Activated T-helper 2 cell treated with anti-CD3 and anti-CD28 coated beads, Interferon-gamma antibody, Interleukin-2, Interleukin-4, amounts not matched to agents 10 μg/mL and 5 μg/mL and 100 μg/mL, durations not matched to agents 14 hours and 24 hours and 36 hours (primary cell): ENCODE measurements around the gene HGFAC. TPM values are rescaled to one million over a fixed set of nuclear protein-coding genes. Genes with fewer than 3 reads are reported as not detected.

Source experiments
- DNase-seq: peaks from one replicate; pipeline ENCODE4 v3.0.0; 2021; ENCODE audit warnings: low spot score
- H3K27ac Mint-ChIP-seq: one replicate; pipeline ENCODE4 v1.8.0; 2021; ENCODE audit warnings: mixed read lengths
- H3K27me3 Mint-ChIP-seq: one replicate; pipeline ENCODE4 v1.8.0; 2021; ENCODE audit warnings: low read depth, mixed read lengths
- H3K36me3 Mint-ChIP-seq: one replicate; pipeline ENCODE4 v1.8.0; 2021; ENCODE audit warnings: low read depth, mixed read lengths
- H3K4me1 Mint-ChIP-seq: one replicate; pipeline ENCODE4 v1.8.0; 2021; ENCODE audit warnings: low read depth, mixed read lengths
- H3K4me3 Mint-ChIP-seq: one replicate; pipeline ENCODE4 v1.8.0; 2021; ENCODE audit warnings: low read depth, mild to moderate bottlenecking, moderate library complexity, mixed read lengths
- H3K9me3 Mint-ChIP-seq: one replicate; pipeline ENCODE4 v1.8.0; 2021; ENCODE audit warnings: mixed read lengths
- intact Hi-C: fragments of 100-400 bp; cut with micrococcal nuclease; formaldehyde crosslinking; loops from one replicate; pipeline ENCODE4 v1.15.1; 2023
- total RNA-seq: library from RNA; stranded (reverse); gene quantifications from 2 replicates; pipeline ENCODE4 v1.2.3, GENCODE V29; 2022

Gene HGFAC
- total RNA-seq, 1 donor from 2014 or later = not detected

GRCh38 chr4:3481783-3482393, 40.1 kb downstream of the HGFAC start:
- no peaks in the 10 kb centered on the region for H3K9me3 Mint-ChIP-seq
- H3K27ac Mint-ChIP-seq = no peak overlapping the region
- H3K36me3 Mint-ChIP-seq = no peaks in the 10 kb centered on the region
- no peaks in the 10 kb centered on the region for H3K4me1 Mint-ChIP-seq
- no peak for DNase-seq
- H3K27me3 Mint-ChIP-seq = peaks cover 18% of the 10 kb centered on the region
- intact Hi-C loops = no loop called here
- H3K4me3 Mint-ChIP-seq = no peak overlapping the region

DNA sequence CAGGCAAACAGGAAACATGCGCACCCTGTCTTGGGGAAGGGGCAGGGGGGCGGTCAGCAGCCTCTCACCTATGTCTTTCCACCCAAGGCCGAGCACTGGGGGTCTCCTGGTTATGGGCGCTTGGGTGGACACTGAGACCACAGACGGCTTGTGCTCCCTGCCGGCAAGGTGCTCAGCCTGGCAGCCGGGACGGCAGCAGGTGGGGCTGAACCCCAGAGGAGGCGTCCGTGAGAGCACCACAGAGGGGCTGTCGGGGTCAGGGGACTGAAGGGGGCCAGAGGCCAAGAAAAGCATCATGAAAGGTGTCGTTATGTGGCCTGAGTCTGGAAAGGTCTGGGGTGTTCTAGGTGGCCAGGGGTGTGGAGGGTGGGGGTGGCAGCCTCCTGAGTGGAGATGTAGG, 40.9 kb downstream of the HGFAC start:
- Mint-ChIP-seq H3K27me3 (peaks cover 18% of the 10 kb centered on the region), H3K27ac (no peak overlapping the region), H3K9me3 (no peaks in the 10 kb centered on the region), H3K4me3 (no peak overlapping the region), H3K36me3 (no peaks in the 10 kb centered on the region), H3K4me1 (no peaks in the 10 kb centered on the region)
- intact Hi-C loops = no loop called here
- no peak for DNase-seq

DNA sequence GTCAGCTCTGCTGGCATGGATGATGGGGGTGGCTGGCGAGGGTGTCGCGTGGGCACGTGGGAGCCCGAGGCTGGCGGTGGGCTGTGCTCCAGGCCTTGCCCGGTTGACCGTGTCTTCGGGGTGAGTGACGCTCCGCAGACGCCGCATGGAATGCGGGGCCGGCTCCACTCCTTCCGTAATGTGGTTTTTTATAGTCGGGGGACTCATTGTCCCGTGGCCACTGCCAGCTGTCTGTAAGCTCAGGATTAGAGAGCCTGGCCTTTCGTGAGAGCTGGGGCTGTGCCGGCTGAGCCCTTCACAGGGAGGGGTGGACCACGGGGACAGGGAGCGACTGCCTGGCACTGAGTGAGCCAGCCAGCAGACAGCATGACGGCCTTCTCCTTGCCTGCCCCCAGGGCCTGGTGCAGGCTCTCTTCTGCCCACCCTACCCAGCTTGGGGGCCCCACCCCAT, 41.7 kb downstream of the HGFAC start:
- no peaks in the 10 kb centered on the region for H3K36me3 Mint-ChIP-seq
- no peak overlapping the region for H3K4me3 Mint-ChIP-seq
- H3K27ac Mint-ChIP-seq = no peak overlapping the region
- no peak for DNase-seq
- peaks cover 20% of the 10 kb centered on the region for H3K27me3 Mint-ChIP-seq
- intact Hi-C loops = no loop called here
- H3K4me1 Mint-ChIP-seq = no peaks in the 10 kb centered on the region
- no peaks in the 10 kb centered on the region for H3K9me3 Mint-ChIP-seq

DNA sequence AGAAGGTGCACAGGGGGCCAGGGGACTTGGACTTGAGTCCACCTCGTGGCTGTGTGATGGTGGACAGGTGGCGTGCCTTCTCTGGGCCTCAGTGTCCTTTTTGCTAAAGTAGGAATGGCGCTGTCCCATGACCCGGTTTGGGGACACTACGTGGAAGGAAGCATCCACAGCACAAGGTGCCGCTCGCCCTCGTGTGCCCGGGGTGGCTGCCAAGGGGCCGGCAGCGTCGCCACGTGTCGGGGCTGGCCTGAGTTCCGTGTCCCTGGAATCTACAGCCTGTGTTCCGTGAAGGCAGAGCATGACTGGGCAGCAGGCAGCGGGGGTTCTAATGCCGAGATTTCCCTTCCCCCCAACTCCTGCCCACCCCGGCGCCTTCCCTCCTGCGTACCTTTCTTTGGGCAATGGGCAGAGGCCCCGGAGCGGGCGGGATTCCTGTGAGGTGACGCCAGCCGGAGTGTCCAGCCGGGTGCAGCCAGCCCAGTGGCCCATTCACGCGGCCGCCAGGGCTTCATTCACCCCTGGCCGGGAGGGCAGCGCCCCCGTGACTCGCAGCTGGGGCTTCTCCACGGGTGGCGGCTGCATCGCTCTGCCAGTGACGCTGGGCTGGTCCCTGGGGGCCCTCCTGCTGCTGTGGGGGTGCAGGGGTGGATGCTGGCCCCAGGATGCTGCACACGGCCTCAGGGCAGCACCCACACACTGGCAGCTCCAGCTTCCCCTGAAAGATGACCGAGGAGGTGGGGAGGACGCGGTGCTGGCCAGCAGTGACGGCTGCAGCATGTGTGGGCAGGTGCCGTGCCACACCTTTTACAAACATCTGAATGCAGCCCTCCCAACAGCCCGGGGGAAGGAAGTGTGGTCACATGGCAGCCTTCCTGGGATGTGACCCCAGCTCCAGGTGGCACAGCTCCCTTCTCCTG, 42.5 kb downstream of the HGFAC start:
- Mint-ChIP-seq H3K9me3 (no peaks in the 10 kb centered on the region), H3K4me1 (no peaks in the 10 kb centered on the region), H3K36me3 (no peaks in the 10 kb centered on the region), H3K27ac (no peak overlapping the region), H3K27me3 (peaks cover 26% of the 10 kb centered on the region), H3K4me3 (no peak overlapping the region)
- no peak for DNase-seq
- intact Hi-C loops = no loop called here

DNA sequence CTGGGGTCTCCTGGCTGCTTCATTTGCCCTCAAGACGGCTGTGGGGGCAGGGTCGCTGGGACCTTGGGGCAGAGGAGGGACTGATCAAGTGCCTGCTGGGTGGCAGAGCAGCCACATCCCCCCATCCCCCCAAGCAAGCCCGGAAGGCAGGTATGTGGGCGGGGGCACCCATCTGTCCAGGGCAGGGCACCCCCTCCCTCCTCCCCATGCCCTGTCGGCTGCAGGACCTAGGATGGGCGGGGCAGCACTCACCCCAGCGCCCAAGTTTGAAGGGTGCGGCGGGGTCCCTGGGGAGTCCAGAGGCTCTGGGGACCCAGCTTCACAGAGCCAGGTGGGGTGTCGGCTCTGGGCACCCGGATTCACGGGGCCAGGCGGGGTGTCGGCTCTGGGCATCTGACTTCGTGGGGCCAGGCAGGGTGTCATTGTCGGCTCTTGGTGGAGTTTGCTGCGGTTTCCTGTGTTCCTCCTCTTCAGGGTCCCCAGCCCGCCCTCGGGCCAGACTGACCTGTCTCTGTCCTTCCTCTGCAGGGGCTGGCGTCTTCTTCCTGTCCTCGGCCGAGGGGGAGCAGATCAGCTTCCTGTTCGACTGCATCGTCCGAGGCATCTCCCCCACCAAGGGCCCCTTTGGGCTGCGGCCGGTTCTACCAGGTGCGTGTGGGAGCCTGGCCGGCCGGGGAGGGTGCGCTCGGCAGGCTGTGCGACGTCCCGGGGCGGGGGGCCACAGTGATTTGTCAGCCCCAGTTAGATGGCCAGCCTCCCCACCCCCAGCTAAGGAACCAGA, 43.4 kb downstream of the HGFAC start:
- no peak overlapping the region for H3K27ac Mint-ChIP-seq

GRCh38 chr4:3485886-3486540, 44.2 kb downstream of the HGFAC start:
- no peaks in the 10 kb centered on the region for H3K9me3 Mint-ChIP-seq
- H3K36me3 Mint-ChIP-seq = no peaks in the 10 kb centered on the region
- no peak overlapping the region for H3K4me3 Mint-ChIP-seq
- peaks cover 28% of the 10 kb centered on the region for H3K27me3 Mint-ChIP-seq
- H3K4me1 Mint-ChIP-seq = no peaks in the 10 kb centered on the region
- intact Hi-C loops = no loop called here
- no peak overlapping the region for H3K27ac Mint-ChIP-seq
- DNase-seq = no peak

More for the DNA sequence above, 43.4 kb downstream of the HGFAC start:
- Mint-ChIP-seq H3K9me3 (no peaks in the 10 kb centered on the region), H3K27me3 (peaks cover 28% of the 10 kb centered on the region), H3K4me1 (no peaks in the 10 kb centered on the region), H3K4me3 (no peak overlapping the region), H3K36me3 (no peaks in the 10 kb centered on the region)
- no peak for DNase-seq
- intact Hi-C loops = no loop called here

- intact Hi-C loops = no loop called here
Observed at GRCh38 chr4:3486541-3487540, 45.1 kb downstream of the HGFAC start.

DNA sequence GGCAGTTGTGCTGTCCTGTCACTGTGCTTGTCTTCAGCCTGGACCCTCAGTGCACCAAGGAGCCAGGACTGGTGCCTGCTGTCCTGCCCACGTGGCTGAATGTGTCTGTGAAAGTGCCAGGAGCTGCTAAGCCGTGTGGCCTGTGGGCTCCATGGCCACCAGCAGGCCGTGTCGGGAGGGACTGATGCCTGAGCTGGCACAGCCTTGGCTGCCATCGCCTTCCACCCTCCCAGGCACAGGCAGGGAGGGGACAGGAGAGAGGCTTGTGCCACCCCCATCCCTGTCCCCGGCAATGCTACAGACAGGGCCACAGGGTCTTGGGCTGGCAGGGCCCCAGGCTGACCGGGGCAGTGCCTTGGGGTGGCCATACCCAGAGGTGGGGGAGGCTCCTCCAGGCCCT, 46.1 kb downstream of the HGFAC start:
- no peak overlapping the region for H3K4me3 Mint-ChIP-seq
- no peak overlapping the region for H3K27ac Mint-ChIP-seq
- no peaks in the 10 kb centered on the region for H3K4me1 Mint-ChIP-seq
- no peaks in the 10 kb centered on the region for H3K9me3 Mint-ChIP-seq
- peaks cover 26% of the 10 kb centered on the region for H3K27me3 Mint-ChIP-seq
- no peak for DNase-seq
- intact Hi-C loops = no loop called here
- H3K36me3 Mint-ChIP-seq = no peaks in the 10 kb centered on the region

More at GRCh38 chr4:3486541-3487540, 45.1 kb downstream of the HGFAC start:
- Mint-ChIP-seq H3K4me1 (no peaks in the 10 kb centered on the region), H3K36me3 (no peaks in the 10 kb centered on the region), H3K27ac (no peak overlapping the region), H3K4me3 (no peak overlapping the region), H3K9me3 (no peaks in the 10 kb centered on the region), H3K27me3 (peaks cover 28% of the 10 kb centered on the region)
- DNase-seq = no peak

- no peaks in the 10 kb centered on the region for H3K9me3 Mint-ChIP-seq
- peaks cover 25% of the 10 kb centered on the region for H3K27me3 Mint-ChIP-seq
- no peak for DNase-seq
- intact Hi-C loops = no loop called here
- H3K36me3 Mint-ChIP-seq = no peaks in the 10 kb centered on the region
- no peaks in the 10 kb centered on the region for H3K4me1 Mint-ChIP-seq
- H3K27ac Mint-ChIP-seq = no peak overlapping the region
- H3K4me3 Mint-ChIP-seq = no peak overlapping the region
Observed at GRCh38 chr4:3488820-3489219, 47.1 kb downstream of the HGFAC start.

DNA sequence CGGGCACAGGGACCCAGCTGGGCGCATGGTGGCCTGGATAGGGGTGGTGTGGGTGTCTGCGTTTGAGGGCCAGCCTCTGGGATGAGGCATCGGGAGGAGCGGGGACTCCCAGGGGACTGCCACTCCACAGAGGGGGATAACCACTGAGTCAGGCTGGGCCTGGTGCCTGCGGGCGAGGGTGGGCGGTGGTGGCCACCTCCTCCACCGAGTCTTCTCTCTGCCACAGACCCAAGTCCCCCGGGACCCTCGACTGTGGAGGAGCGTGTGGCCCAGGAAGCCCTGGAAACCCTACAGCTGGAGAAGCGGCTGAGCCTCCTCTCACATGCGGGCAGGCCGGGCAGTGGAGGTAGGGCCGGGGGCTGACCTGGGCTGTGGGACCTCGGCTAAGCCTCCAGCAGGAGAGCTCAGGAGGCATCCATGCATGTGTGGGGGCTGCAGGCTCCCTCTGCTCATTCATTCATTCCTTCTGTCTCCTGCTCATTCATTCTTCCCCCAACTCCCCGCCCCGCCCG, 47.7 kb downstream of the HGFAC start:
- H3K36me3 Mint-ChIP-seq = no peaks in the 10 kb centered on the region

DNA sequence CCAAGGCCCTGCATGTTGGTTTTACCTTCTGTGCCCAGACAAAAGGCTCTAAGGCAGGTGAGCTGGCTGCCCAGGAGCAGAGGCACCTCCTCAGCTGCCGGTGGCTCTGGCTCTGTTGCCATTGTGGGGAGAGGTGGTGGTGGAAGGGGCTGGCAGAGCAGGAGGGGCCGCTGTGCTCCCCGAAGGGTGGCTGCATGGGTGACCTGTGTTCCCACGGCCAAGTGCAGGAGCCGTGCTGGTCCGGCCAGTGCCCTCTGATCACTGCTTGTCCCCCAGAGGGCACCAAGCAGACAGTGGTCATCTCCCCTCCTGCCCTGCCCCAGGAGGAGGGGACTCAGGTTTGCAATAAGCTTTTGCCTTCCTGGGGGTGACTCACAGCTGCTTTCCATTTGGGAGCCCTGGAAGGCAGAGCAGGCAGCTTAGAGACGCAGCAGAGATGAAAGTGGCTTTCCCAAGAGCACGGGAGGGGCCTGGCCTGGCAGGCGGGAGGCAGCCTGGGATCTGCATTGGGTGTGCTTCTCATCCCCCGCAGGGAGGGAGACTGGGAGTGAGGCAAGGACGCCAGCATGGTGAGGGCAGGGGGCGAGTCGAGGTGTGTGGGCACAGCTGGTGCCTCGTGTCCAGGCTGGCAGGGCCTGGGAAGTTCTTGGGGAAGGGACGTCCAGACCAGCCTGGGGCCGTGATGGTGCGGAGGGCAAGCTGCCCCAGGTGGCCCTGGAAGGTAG, 50.1 kb downstream of the HGFAC start:
- H3K9me3 Mint-ChIP-seq = no peaks in the 10 kb centered on the region
- intact Hi-C loops = no loop called here
- H3K27me3 Mint-ChIP-seq = peaks cover 21% of the 10 kb centered on the region
- H3K4me1 Mint-ChIP-seq = no peaks in the 10 kb centered on the region
- no peaks in the 10 kb centered on the region for H3K36me3 Mint-ChIP-seq
- no peak for DNase-seq
- H3K4me3 Mint-ChIP-seq = no peak overlapping the region
- H3K27ac Mint-ChIP-seq = no peak overlapping the region

More for the DNA sequence above, 47.7 kb downstream of the HGFAC start:
- Mint-ChIP-seq H3K4me3 (no peak overlapping the region), H3K27me3 (peaks cover 23% of the 10 kb centered on the region), H3K4me1 (no peaks in the 10 kb centered on the region), H3K27ac (no peak overlapping the region), H3K9me3 (no peaks in the 10 kb centered on the region)
- intact Hi-C loops = no loop called here
- no peak for DNase-seq
